Prostate gland (tissue), 2 donors: ENCODE data around the gene TSGA10. TPM values are rescaled to one million over a fixed set of nuclear protein-coding genes. Genes with fewer than 3 reads are reported as not detected.
"Not testable (repeated sequence)": the region's sequence is repeated elsewhere in the genome, so short reads cannot be mapped to it uniquely, and the experiment has no call there.

ENCODE experiments used
- DNase-seq: peaks from one replicate; pipeline ENCODE4 v3.0.0-alpha.2; 2019; ENCODE audit warnings: low spot score
- H3K27ac ChIP-seq, 2 donors: fragments of 200-600 bp; sonication (generic); 2 replicates each; pipeline ENCODE4 v1.5.1; 2017 to 2019
- H3K27me3 ChIP-seq: fragments of 200-600 bp; sonication (generic); replicated peaks from 2 replicates; pipeline ENCODE4 v1.5.1; 2019; ENCODE audit not compliant: insufficient read depth
- H3K36me3 ChIP-seq, 2 donors: fragments of 200-600 bp; sonication (generic); 1 replicate in 1 of 2; 2 replicates in 1 of 2; pipeline versions ENCODE4 v1.5.1 to v1.8.1; 2017 to 2019
- H3K4me1 ChIP-seq: fragments of 200-600 bp; sonication (generic); replicated peaks from 2 replicates; pipeline ENCODE4 v1.5.1; 2019
- H3K4me3 ChIP-seq, 2 donors: fragments of 200-600 bp; sonication (generic); 2 replicates each; pipeline ENCODE4 v1.5.1; 2017 to 2019
- H3K9me3 ChIP-seq: fragments of 200-600 bp; sonication (generic); 2 replicates; pipeline ENCODE4 v1.5.1; 2017
- POLR2A ChIP-seq: fragments of 450-650 bp; IDR thresholded peaks from one replicate; pipeline ENCODE4 v1.6.1; 2016; ENCODE audit warnings: antibody characterized with exemption, mild to moderate bottlenecking
- POLR2AphosphoS5 ChIP-seq: sonication (generic); formaldehyde crosslinking; IDR thresholded peaks from one replicate; pipeline ENCODE4 v1.6.1; 2017; ENCODE audit warnings: antibody characterized with exemption
- WGBS: methylation state at CpG from one replicate; pipeline ENCODE4 v1.1.5; 2018; 5-methylcytosine and 5-hydroxymethylcytosine counted together
- intact Hi-C: fragments of 100-400 bp; cut with DNase I; formaldehyde crosslinking; loops from one replicate; pipeline ENCODE4 v1.14.2; 2022
- total RNA-seq, 2 donors: library from RNA; depleted of rRNA; stranded (reverse); fragments of >200 nt; gene quantifications; one replicate each; pipeline ENCODE4 v1.1.0, GENCODE V29; 2016
- TF ChIP-seq, protein P1 (sequence below), 4 experiments: fragments of 200-600 bp in 2 of 4; fragments of 450-650 bp in 2 of 4; sonication (generic) in 2 of 4; IDR thresholded peaks; 1 replicate in 3 of 4; 2 replicates in 1 of 4; pipeline ENCODE4 v1.5.1; 2016 to 2019; ENCODE audit warnings: antibody characterized with exemption in 4 of 4, mild to moderate bottlenecking in 2 of 4, moderate library complexity in 2 of 4

TSGA10 gene
- total RNA-seq, 2 donors from 2014 or later: 19.0 to 26.5 TPM

DNA sequence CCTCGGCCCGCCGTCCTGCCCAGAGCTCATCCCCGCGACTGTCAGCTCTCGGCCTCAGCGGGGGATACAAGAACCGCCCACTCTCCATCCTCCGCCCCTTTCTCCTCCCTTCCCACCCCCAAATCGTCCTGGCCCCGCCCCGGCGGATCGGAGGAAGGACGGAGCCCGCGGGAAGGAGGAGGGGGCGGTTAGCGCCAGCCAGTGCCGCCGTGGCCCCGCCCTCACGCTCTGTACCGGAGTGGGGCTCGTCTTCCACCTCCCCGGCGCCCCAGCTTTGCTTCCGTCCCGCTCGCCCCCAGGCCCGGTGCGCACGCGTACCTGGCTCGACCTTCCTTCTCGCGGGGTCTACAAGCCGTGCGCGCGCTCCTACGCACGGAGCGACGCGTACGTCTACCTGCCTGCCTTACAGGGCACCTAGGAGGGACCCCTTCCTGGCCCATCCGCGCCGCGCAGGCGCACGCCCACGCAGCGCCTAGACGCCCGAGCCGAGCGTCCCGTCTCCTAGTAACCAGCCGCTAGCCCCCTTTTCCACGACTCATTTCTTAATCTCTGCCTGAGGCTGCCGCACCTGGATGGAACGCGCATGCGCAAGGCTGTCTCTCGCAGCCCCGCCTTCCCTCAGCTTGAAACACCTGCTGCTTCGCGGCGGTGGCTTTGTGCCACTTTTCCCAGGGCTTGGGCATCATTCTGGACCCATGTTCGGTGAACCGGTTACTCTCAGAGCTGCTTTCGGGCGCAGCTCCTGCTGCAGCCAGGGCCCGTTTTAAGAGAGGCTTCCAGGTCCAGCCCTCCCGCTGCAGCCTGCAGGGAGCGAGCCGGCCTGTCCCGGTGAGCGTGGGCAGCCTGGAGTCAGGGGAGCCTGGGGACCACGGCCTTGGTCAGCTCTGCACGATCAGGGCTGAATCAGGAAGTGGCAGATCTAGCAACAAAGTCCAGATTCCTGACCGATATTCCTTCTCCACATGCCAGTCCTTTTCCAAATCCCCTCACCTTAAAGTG, 13.3 kb downstream of the TSGA10 start, which contains the start of gene C2orf15:
Gene C2orf15, plus strand, starts transcription at position 598 of the 999 bp plus-strand sequence. CDS start 8,852 bp downstream, outside the sequence.
- no peaks in the 10 kb centered on the region for H3K9me3 ChIP-seq
- H3K36me3 ChIP-seq: no peaks in the 10 kb centered on the region
- WGBS: under 1% methylated on average over 74 of the region's 84 CpGs
- intact Hi-C loops: no loop called here
- H3K27me3 ChIP-seq: no peaks in the 10 kb centered on the region
- peak; percentile 96 for DNase-seq
- peak within 1 kb of the TSS; percentile 85 to 96 for H3K4me3 ChIP-seq
- peak within 1 kb of the TSS; percentile 93 to 97 for H3K27ac ChIP-seq
- no peaks in the 10 kb centered on the region for H3K4me1 ChIP-seq
- TF ChIP-seq, protein P1, sequence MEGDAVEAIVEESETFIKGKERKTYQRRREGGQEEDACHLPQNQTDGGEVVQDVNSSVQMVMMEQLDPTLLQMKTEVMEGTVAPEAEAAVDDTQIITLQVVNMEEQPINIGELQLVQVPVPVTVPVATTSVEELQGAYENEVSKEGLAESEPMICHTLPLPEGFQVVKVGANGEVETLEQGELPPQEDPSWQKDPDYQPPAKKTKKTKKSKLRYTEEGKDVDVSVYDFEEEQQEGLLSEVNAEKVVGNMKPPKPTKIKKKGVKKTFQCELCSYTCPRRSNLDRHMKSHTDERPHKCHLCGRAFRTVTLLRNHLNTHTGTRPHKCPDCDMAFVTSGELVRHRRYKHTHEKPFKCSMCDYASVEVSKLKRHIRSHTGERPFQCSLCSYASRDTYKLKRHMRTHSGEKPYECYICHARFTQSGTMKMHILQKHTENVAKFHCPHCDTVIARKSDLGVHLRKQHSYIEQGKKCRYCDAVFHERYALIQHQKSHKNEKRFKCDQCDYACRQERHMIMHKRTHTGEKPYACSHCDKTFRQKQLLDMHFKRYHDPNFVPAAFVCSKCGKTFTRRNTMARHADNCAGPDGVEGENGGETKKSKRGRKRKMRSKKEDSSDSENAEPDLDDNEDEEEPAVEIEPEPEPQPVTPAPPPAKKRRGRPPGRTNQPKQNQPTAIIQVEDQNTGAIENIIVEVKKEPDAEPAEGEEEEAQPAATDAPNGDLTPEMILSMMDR (IDR thresholded peaks at IDR 0.05): no peak
- TF ChIP-seq POLR2A (peak; percentile 98), POLR2AphosphoS5 (peak; percentile 96)

DNA sequence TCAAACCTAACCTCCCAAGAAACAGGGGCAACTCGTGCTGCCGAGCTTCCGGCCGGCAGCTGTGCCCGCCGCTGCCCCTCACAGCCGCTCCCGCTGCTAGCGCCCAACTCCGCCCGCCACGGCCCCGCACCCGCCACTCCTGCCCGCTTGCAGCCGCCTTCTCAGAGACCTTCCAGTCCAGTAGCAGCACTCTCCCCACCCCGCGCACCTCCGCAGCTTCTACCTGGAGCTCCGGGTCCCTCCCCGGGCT, 14.0 kb downstream of the TSGA10 start:
- Histone ChIP-seq H3K9me3 (no peaks in the 10 kb centered on the region), H3K4me1 (no peaks in the 10 kb centered on the region), H3K27ac (peak overlapping the region; percentile 93 to 97), H3K36me3 (no peaks in the 10 kb centered on the region), H3K27me3 (no peaks in the 10 kb centered on the region), H3K4me3 (peak overlapping the region; percentile 85 to 96)
- DNase-seq: no peak
- 2% methylated on average over 21 of the region's 21 CpGs for WGBS
- TF ChIP-seq, protein P1 (IDR thresholded peaks at IDR 0.05): peak in 1 of 4 experiments; percentile 16
- TF ChIP-seq POLR2A (no peak), POLR2AphosphoS5 (no peak)
- intact Hi-C loops: no loop called here

DNA sequence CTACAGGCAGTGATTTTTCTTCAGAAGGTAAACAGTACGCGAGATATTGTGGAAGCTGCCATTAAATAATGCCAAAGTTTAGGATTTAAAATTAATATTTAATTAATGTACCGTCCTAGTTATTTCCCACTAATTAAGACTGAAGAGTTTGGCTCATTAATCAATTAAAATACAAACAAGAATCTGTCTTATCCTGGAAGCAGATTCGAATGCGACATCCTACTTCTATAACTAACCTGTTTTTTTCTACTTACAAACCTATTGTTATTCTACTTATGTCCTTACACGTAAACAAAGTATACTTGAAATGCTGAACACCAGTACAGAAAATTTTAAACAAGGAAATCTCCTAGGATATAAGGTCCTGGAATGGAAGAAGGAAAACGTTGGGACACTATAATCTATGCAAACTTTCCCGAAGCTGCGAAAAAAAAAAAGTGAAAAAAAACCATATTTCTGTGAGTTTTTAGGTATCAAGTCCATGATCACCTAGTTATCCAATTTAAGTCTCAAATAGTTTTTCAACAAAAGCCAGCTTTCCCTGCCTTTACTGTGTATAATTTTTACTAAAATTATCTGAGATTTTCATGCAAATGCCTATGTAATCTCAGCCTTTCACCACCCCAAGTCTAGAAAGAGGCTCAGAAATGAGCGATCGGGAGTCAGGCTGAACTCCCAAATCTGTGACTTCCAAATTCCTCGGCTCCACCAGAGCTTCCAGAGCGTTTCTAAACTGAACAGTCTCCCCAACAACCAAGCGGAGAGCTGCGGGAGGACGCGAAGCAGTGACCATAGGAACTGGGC, 14.5 kb downstream of the TSGA10 start:
- intact Hi-C loops: no loop called here
- no peak for TF ChIP-seq POLR2A
- no peak for TF ChIP-seq POLR2AphosphoS5
- TF ChIP-seq, protein P1 (IDR thresholded peaks at IDR 0.05): no peak
- Histone ChIP-seq H3K4me1 (no peaks in the 10 kb centered on the region), H3K4me3 (peak overlapping the region; percentile 85 to 96), H3K27me3 (no peaks in the 10 kb centered on the region), H3K36me3 (no peaks in the 10 kb centered on the region), H3K27ac (peak overlapping the region; percentile 93 to 97), H3K9me3 (no peaks in the 10 kb centered on the region)
- DNase-seq: no peak
- WGBS: 16% methylated on average over 17 of the region's 17 CpGs

DNA sequence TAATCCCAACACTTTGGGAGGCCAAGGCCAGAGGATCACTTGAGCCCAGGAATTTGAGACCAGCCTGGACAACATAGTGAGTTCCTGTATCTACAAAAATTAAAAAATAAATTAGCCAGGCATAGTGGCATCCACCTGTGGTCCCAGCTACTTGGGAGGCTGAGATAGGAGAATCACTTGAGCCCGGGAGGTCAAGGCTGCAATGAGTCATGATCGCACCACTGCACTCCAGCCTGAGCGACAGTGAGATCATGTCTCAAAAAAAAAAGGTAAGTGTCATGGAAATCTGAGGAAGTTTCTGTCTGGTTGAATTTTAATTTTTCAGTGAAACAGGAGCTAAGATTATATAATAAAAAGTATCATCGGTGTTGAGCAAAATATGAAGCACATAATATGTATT, 15.7 kb downstream of the TSGA10 start:
- intact Hi-C loops: no loop called here
- Histone ChIP-seq H3K27ac (no peak overlapping the region), H3K4me3 (no peak overlapping the region), H3K4me1 (no peaks in the 10 kb centered on the region), H3K27me3 (no peaks in the 10 kb centered on the region), H3K36me3 (no peaks in the 10 kb centered on the region), H3K9me3 (no peaks in the 10 kb centered on the region)
- TF ChIP-seq POLR2AphosphoS5 (no peak), POLR2A (no peak)
- TF ChIP-seq, protein P1 (IDR thresholded peaks at IDR 0.05): no peak
- WGBS: 95% methylated on average over 4 of the region's 4 CpGs
- DNase-seq: no peak

DNA sequence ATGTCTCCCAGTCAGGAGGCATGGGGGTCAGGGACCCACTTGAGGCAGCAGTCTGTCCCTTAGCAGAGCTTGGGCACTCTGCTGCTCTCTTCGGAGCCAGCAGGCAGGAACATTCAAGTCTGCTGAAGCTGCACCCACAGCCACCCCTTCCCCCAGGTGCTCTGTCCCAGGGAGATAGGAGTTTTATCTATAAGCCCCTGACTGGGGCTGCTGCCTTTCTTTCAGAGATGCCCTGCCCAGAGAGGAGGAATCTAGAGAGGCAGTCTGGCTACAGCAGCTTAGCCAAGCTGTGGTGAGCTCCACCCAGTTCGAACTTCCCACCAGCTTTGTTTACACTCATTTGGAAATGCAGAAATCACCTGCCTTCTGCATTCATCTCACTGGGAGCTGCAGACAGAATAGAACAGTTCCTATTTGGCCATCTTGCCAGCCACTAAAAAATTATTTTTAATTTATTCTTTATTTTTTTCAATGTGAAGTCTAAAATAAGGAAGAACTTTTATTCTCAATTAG, 19.6 kb downstream of the TSGA10 start:
- WGBS: 100% methylated on average over 2 of the region's 2 CpGs
- H3K4me3 ChIP-seq, intact Hi-C loops, H3K27me3 ChIP-seq, H3K9me3 ChIP-seq, H3K4me1 ChIP-seq, H3K36me3 ChIP-seq, H3K27ac ChIP-seq, DNase-seq: not testable (repeated sequence)
